Activated naive CD4-positive, alpha-beta T cell treated with anti-CD3 and anti-CD28 coated beads, Interleukin-2, amount 50 U/mL, for 16 hours (primary cell): ENCODE data around the gene ZFP36.

ENCODE experiments used
- DNase-seq: peaks from one replicate; pipeline ENCODE4 v3.0.0-alpha.2; 2020

The ZFP36 gene

DNA sequence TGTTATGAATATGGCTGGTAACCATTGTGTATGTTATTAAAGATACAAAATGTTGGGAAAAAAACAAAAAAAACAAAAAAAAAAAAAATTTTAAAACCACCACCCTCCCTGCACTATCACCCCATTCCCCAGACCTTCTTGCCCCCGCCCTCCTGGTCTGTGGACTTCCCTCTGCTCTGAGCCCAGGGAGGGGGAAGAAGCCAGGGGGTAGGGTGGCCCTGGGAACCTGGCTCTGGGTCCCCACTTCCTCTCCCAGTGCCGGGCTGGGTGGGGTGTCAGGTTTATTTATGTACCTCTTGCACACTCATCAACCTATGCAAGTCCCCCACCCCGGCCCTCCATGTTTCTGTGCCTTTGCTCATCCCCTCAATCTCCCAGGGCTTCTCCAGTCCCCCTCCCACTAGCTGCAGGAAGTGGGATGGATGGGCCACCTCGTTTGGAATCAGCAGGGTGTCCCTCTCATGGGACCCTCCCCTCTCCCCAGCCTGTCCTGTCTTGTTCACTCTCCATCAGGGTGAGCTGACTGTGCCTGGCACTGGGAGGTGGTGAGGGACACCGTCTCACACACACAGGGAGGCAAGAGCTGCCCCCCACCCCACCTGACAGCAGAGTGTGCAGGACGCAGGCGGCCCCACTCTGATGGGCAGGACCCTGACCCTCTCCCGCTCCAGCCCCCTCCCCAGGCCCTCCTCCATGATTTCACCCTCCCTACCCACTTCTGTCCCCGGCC is 21.6 kb upstream of the ZFP36 start:
- no peak for DNase-seq

DNA sequence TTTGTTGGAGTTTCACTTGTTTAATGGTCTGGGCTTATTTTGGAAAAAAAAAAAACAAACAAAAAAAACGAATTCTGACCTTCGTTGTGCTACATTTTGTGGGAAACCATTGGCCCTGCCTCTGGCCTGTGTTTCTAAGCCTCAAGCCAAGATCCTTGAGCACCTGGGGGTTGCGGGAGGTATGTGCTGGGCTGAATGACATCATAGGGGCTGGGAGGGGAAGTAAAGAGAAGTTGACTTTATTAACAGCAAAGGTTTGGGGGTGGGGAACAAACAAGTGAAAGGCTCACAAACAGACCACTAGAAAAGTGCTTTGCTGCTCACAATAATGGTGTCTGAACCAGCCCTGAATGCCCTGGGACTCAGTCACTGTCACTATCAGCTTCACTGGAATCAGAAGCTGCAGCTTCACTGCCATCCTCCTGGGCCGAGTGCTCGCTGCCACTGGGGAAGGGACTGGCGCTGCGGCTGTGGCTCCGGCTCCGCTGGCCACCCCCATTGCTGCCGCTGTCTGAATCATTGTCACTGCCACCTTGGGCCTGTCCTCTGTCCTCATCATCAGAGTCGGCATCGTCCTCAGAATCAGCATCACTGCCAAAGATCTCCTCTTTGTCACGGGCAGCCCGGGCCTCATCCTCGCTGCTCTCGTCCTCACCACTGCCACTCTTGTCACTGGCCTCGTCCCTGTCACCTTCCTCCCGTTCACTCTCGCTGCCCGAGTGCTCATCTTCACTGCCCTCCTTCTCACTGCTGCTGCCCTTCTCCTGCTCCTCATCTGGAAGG is 20.8 kb upstream of the ZFP36 start:
- DNase-seq: no peak

DNA sequence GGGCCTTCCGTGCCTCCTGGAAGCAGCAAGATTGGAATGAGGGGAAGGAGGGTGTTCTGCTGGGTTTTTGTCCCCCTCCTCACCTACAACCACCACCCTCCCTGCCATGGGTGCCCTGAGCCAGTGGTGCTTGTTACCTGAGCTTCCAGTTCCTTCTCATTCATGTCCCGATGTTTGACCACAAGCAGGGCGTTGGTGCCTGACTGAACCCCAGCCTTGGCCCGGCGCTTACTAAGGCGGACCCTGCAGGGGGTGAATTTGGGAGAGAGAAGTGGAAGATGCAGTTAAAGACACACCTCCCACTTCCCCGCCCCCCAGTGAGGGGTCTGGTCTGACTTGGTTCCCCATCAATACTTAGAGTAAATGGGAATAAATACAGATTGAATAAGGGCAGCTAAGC is 20.1 kb upstream of the ZFP36 start:
- DNase-seq: no peak

DNA sequence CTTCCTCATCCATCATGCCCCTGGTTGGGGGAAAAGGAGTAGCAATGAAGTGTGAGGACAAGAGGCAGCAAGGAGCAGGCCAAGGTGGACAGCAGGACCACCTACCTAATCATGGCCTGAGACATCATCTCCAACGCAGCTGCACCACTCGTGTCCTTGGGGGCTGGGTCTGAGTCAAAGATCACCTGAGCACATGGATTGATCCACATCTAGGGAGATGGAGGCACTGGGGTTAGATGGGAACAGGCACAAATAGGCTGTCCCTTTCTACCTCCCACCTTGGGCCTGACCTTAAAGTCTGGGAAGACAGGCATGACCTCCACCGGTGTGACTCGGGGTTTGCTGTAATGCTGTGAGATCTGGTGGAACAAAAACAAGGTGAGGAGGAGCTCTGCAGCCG is 18.0 kb upstream of the ZFP36 start:
- no peak for DNase-seq

GRCh38 chr19:39389631-39390414 is 16.8 kb upstream of the ZFP36 start:
- no peak for DNase-seq

- DNase-seq: no peak
These were observed 16.2 kb upstream of the ZFP36 start for GRCh38 chr19:39390451-39390750.

GRCh38 chr19:39390751-39391437 is 15.8 kb upstream of the ZFP36 start, which contains the start of the genes MED29 and PAF1:
Gene MED29 (plus strand): TSS chr19:39391378. CDS start chr19:39391423, 45 bp downstream.
Gene PAF1 (minus strand): TSS chr19:39391106. CDS start chr19:39390864, 242 bp downstream.
- peak; percentile 96 for DNase-seq

- peak; percentile 93 for DNase-seq
These were observed 9.0 kb upstream of the ZFP36 start for GRCh38 chr19:39397360-39398296.

DNA sequence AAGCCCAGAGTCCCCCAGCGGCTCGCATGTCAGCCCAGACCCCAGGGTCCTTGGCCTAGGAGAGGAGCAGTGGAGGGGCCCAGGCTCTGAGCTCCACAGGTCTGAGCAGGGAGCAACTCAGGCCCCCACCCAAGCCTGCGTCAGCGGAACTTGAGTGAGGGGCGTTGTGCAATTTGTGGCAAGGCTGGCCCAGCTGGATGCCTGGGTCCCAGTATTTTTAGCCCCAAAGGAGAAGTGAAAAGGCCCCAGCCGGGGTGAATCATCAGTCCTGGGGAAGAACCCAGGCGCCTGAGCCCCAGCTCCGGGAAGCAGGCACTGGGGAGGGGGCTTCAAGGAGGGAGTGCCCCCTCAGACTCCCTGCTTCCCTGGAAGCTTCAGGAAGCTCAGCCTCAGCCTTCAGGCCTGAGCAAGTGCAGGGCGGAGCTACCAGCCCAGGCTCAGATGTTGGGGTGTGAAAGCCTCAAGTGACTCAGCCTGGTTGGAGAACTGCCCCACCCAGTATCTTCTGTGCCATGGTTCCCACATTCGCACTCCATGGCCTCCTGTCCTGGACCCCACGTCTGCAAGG is 8.3 kb upstream of the ZFP36 start:
- DNase-seq: peak; percentile 44

GRCh38 chr19:39399668-39400050 is 7.0 kb upstream of the ZFP36 start:
- DNase-seq: no peak

- no peak for DNase-seq
These were observed 6.6 kb upstream of the ZFP36 start for GRCh38 chr19:39400061-39400460.

- DNase-seq: no peak
These were observed 5.5 kb upstream of the ZFP36 start for GRCh38 chr19:39401070-39401548.

GRCh38 chr19:39401549-39402345 is 4.9 kb upstream of the ZFP36 start:
- peak; percentile 75 for DNase-seq

GRCh38 chr19:39402346-39403300 is 4.0 kb upstream of the ZFP36 start:
- peak; percentile 77 for DNase-seq

- DNase-seq: peak; percentile 94
These were observed 3.0 kb upstream of the ZFP36 start for GRCh38 chr19:39403331-39404312.

DNA sequence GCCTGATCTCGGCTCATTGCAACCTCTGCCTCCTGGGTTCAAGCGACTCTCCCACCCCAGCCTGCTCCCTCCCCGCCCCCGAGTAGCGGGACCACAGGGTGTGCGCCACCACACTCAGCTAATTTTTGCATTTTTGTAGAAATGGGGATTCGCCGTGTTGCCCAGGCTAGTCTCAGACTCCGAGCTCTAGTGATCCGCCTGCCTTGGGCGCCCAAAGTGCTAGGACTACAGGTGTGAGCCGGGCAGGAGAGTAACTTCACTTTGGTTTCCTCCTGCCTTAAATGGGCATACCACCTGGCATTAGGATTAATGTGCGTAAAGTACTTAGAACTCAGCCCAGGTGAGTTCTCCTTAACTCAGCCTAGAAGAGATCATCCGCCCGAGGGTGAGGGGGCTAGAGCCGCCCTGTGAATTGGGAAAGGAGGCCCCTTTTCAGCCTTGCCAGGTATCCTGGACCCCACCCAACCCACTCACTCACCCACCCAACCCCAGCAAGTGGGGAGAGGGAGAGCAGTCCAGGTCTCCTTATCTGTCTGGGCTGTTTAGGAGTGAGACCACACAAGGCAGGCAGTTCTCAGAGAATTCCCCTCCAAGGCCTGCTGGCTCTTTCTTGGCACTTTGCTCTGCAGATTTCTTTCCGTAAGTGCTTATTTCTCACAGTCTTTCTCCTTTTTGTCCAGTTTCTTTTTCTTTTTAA is 1.2 kb upstream of the ZFP36 start:
- no peak for DNase-seq

- peak; percentile 87 for DNase-seq
These were observed 540 bp upstream of the ZFP36 start for GRCh38 chr19:39405958-39406655.
